Tibial nerve (tissue), 4 donors: ENCODE results near the gene ICE1.

Source experiments
- EP300 ChIP-seq, 2 donors: sonication (generic); formaldehyde crosslinking; IDR thresholded peaks; one replicate each; pipeline ENCODE4 v1.6.1; 2017; ENCODE audit warnings: antibody characterized with exemption in 2 of 2, mild to moderate bottlenecking in 1 of 2
- POLR2A ChIP-seq, 2 donors: fragments of 450-650 bp; IDR thresholded peaks; one replicate each; pipeline ENCODE4 v1.6.1; 2017; ENCODE audit warnings: antibody characterized with exemption in 2 of 2, mild to moderate bottlenecking in 2 of 2, moderate library complexity in 2 of 2
- TF ChIP-seq, protein P1 (sequence below), 5 experiments: fragments of 200-600 bp in 3 of 5; fragments of 450-650 bp in 2 of 5; sonication (generic) in 3 of 5; IDR thresholded peaks; one replicate each; pipeline ENCODE4 v1.5.1; 2016 to 2019; ENCODE audit warnings: antibody characterized with exemption in 5 of 5, mild to moderate bottlenecking in 3 of 5, moderate library complexity in 2 of 5

DNA sequence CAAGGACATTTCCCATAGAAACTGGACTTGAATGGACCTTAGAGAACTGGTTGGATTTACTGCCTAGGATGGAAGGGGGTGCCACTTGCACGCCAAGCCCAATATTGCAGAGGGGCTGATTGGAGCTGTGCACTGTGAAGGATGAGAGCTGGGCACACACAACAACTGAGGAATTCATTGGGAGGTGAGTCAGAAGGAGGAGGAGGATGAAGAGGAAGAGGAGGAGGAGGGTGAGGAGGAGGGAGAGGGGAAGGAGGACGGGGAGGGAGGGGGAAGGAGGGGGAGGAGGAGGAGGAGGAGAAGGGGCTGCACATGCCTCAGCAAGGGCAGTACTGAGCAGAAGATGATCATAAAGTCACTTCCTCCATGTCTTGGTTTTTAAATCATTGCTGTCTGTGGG is 5.7 kb upstream of the ICE1 start:
- TF ChIP-seq POLR2A (IDR thresholded peaks at IDR 0.05), result no peak
- TF ChIP-seq, protein P1, sequence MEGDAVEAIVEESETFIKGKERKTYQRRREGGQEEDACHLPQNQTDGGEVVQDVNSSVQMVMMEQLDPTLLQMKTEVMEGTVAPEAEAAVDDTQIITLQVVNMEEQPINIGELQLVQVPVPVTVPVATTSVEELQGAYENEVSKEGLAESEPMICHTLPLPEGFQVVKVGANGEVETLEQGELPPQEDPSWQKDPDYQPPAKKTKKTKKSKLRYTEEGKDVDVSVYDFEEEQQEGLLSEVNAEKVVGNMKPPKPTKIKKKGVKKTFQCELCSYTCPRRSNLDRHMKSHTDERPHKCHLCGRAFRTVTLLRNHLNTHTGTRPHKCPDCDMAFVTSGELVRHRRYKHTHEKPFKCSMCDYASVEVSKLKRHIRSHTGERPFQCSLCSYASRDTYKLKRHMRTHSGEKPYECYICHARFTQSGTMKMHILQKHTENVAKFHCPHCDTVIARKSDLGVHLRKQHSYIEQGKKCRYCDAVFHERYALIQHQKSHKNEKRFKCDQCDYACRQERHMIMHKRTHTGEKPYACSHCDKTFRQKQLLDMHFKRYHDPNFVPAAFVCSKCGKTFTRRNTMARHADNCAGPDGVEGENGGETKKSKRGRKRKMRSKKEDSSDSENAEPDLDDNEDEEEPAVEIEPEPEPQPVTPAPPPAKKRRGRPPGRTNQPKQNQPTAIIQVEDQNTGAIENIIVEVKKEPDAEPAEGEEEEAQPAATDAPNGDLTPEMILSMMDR (IDR thresholded peaks at IDR 0.05), result no peak
- TF ChIP-seq EP300 (IDR thresholded peaks at IDR 0.05), result no peak
